Peyer's patch (tissue), 4 donors: ENCODE data around the gene NKAIN2.

Experiments
- POLR2A ChIP-seq, 2 donors: fragments of 450-650 bp; IDR thresholded peaks; one replicate each; pipeline ENCODE4 v1.5.1; 2017; ENCODE audit warnings: antibody characterized with exemption in 2 of 2, mild to moderate bottlenecking in 2 of 2, moderate library complexity in 2 of 2
- TF ChIP-seq, protein P1 (sequence below), 6 experiments: fragments of 450-650 bp in 4 of 6; fragments of 200-600 bp in 2 of 6; sonication (generic) in 1 of 6; IDR thresholded peaks; one replicate each; pipeline ENCODE4 v1.5.1; 2017 to 2019; ENCODE audit warnings: antibody characterized with exemption in 6 of 6, mild to moderate bottlenecking in 3 of 6, moderate library complexity in 1 of 6

DNA sequence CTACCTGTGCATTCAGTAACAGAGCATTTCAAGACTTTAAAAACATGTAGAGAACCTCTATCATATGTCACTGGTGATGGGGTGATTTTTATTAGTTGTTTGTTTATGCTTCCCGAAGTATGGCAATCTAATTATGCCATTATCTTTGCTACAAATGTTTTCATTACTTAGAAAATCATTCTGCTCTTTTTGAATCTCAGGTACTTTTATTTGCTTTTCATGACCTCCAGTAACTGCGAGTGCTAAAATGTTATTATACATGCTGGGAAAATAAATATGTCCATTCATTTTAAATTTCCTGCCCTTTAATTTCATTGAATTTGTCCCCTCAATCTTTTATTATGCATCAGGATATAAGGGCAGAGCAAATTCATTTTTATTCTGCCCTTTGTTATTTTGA lies 515.7 kb downstream of the NKAIN2 start:
- TF ChIP-seq, protein P1, sequence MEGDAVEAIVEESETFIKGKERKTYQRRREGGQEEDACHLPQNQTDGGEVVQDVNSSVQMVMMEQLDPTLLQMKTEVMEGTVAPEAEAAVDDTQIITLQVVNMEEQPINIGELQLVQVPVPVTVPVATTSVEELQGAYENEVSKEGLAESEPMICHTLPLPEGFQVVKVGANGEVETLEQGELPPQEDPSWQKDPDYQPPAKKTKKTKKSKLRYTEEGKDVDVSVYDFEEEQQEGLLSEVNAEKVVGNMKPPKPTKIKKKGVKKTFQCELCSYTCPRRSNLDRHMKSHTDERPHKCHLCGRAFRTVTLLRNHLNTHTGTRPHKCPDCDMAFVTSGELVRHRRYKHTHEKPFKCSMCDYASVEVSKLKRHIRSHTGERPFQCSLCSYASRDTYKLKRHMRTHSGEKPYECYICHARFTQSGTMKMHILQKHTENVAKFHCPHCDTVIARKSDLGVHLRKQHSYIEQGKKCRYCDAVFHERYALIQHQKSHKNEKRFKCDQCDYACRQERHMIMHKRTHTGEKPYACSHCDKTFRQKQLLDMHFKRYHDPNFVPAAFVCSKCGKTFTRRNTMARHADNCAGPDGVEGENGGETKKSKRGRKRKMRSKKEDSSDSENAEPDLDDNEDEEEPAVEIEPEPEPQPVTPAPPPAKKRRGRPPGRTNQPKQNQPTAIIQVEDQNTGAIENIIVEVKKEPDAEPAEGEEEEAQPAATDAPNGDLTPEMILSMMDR (IDR thresholded peaks at IDR 0.05) = no peak
- no peak for TF ChIP-seq POLR2A (IDR thresholded peaks at IDR 0.05)
